ENCODE measurements around the gene NOX5.

DNA sequence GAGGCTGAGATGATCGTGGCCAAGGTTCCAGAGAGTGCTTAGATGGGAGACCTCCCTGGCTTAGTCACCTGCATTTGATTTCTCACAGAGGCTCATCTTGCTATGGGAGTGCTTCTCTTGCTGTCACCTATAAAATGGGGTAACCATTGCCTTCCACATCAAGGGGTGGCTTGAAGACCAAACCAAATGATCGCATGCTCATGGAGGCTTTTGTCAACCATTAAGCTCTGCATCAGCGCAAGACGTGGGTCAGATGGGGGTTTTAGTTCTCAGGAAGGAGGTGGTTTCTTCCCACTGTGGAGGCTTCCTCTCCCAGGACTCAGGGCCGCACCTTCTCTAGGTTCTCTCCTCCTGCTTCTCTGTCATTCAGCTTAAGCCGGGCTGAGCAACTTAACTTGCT is 27.4 kb upstream of the NOX5 start:
- TF ChIP-seq, protein P1, sequence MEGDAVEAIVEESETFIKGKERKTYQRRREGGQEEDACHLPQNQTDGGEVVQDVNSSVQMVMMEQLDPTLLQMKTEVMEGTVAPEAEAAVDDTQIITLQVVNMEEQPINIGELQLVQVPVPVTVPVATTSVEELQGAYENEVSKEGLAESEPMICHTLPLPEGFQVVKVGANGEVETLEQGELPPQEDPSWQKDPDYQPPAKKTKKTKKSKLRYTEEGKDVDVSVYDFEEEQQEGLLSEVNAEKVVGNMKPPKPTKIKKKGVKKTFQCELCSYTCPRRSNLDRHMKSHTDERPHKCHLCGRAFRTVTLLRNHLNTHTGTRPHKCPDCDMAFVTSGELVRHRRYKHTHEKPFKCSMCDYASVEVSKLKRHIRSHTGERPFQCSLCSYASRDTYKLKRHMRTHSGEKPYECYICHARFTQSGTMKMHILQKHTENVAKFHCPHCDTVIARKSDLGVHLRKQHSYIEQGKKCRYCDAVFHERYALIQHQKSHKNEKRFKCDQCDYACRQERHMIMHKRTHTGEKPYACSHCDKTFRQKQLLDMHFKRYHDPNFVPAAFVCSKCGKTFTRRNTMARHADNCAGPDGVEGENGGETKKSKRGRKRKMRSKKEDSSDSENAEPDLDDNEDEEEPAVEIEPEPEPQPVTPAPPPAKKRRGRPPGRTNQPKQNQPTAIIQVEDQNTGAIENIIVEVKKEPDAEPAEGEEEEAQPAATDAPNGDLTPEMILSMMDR (conservative IDR thresholded peaks at IDR 0.05; ENCODE audit: low read depth, low read length): no peak
- TF ChIP-seq POLR2A (IDR thresholded peaks at IDR 0.05; ENCODE audit: low read depth, low read length) (no peak), SMC3 (IDR thresholded peaks at IDR 0.05; ENCODE audit: low read depth, low read length) (no peak), RFX5 (IDR thresholded peaks at IDR 0.05; ENCODE audit: low read depth, low read length) (no peak), RAD21 (IDR thresholded peaks at IDR 0.05; ENCODE audit: low read length) (no peak), CEBPB (IDR thresholded peaks at IDR 0.05; ENCODE audit: low read depth, low read length) (no peak), MXI1 (IDR thresholded peaks at IDR 0.05; ENCODE audit: borderline replicate concordance, low read depth, low read length) (no peak), BHLHE40 (IDR thresholded peaks at IDR 0.05; ENCODE audit: low read depth, low read length) (no peak), MAZ (IDR thresholded peaks at IDR 0.05; ENCODE audit: borderline replicate concordance, low read depth, low read length) (no peak), FOS (IDR thresholded peaks at IDR 0.05; ENCODE audit: low read depth, low read length) (no peak), NFE2L2 (IDR thresholded peaks at IDR 0.05; ENCODE audit: low read depth, low read length) (no peak)
- TF ChIP-seq, protein P2, sequence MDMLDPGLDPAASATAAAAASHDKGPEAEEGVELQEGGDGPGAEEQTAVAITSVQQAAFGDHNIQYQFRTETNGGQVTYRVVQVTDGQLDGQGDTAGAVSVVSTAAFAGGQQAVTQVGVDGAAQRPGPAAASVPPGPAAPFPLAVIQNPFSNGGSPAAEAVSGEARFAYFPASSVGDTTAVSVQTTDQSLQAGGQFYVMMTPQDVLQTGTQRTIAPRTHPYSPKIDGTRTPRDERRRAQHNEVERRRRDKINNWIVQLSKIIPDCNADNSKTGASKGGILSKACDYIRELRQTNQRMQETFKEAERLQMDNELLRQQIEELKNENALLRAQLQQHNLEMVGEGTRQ (IDR thresholded peaks at IDR 0.05; ENCODE audit: low read depth, low read length): no peak
- TF ChIP-seq, protein P3, sequence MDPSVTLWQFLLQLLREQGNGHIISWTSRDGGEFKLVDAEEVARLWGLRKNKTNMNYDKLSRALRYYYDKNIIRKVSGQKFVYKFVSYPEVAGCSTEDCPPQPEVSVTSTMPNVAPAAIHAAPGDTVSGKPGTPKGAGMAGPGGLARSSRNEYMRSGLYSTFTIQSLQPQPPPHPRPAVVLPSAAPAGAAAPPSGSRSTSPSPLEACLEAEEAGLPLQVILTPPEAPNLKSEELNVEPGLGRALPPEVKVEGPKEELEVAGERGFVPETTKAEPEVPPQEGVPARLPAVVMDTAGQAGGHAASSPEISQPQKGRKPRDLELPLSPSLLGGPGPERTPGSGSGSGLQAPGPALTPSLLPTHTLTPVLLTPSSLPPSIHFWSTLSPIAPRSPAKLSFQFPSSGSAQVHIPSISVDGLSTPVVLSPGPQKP (IDR thresholded peaks at IDR 0.05; ENCODE audit: borderline replicate concordance, low read depth, low read length): no peak
